Naive thymus-derived CD4-positive, alpha-beta T cell (primary cell): ENCODE measurements around the gene NINJ2. TPM values are rescaled to one million over a fixed set of nuclear protein-coding genes. Genes with fewer than 3 reads are reported as not detected.

Source experiments
- ATAC-seq: fragments of 150-1000 bp; cut with Tn5 transposase; 2 replicates; pipeline ENCODE4 v1.10.0; 2021; ENCODE audit warnings: mild to moderate bottlenecking, moderate library complexity
- CTCF ChIA-PET: fragments of 350-600 bp; sonication (Branson Sonifier 250); formaldehyde crosslinking; loops from one replicate; lab custom pipeline; 2021; ENCODE audit warnings: antibody characterized with exemption; lab: Charles Lee
- POLR2A ChIA-PET: fragments of 350-600 bp; sonication (Branson Sonifier 250); formaldehyde crosslinking; loops from one replicate; lab custom pipeline; 2021; ENCODE audit warnings: antibody characterized with exemption, inconsistent platforms; lab: Charles Lee
- DNase-seq, 9 donors: peaks; one replicate each; pipeline versions ENCODE4 v3.0.0 to v3.0.0-alpha.2; 2020 to 2022; ENCODE audit warnings: mixed read lengths in 1 of 9
- H3K27ac ChIP-seq: one replicate; pipeline ENCODE4 v1.7.0; 2013; ENCODE audit warnings: mild to moderate bottlenecking, low read depth, low read length, moderate library complexity
- H3K27me3 ChIP-seq, 2 donors: one replicate each; pipeline ENCODE4 v1.7.0; 2013; ENCODE audit warnings: low read length in 2 of 2, mild to moderate bottlenecking in 2 of 2, moderate library complexity in 2 of 2; ENCODE audit not compliant: control insufficient read depth in 2 of 2, insufficient read depth in 2 of 2
- H3K36me3 ChIP-seq, 3 experiments: 1 replicate in 2 of 3; 2 replicates in 1 of 3; pipeline ENCODE4 v1.7.0; 2013; ENCODE audit warnings: low read length in 3 of 3, mild to moderate bottlenecking in 3 of 3, moderate library complexity in 1 of 3; ENCODE audit not compliant: insufficient read depth in 3 of 3, control insufficient read depth in 2 of 3
- H3K4me1 ChIP-seq, 2 donors: one replicate each; pipeline ENCODE4 v1.7.0; 2013; ENCODE audit warnings: low read length in 2 of 2, mild to moderate bottlenecking in 2 of 2, moderate library complexity in 1 of 2; ENCODE audit not compliant: control insufficient read depth in 2 of 2, insufficient read depth in 2 of 2
- H3K4me3 ChIP-seq: 2 replicates; pipeline ENCODE4 v1.7.0; 2013; ENCODE audit warnings: mild to moderate bottlenecking, low read length
- H3K9me3 ChIP-seq, 3 experiments: 1 replicate in 2 of 3; 2 replicates in 1 of 3; pipeline ENCODE4 v1.7.0; 2013; ENCODE audit warnings: low read length in 3 of 3; ENCODE audit not compliant: control insufficient read depth in 2 of 3
- H3K27ac Mint-ChIP-seq, 9 donors: one replicate each; pipeline ENCODE4 v1.8.0; 2020 to 2022; ENCODE audit warnings: mixed read lengths in 9 of 9, mild to moderate bottlenecking in 8 of 9, moderate library complexity in 5 of 9, inconsistent platforms in 2 of 9
- H3K27me3 Mint-ChIP-seq, 5 donors: one replicate each; pipeline ENCODE4 v1.8.0; 2021 to 2022; ENCODE audit warnings: mixed read lengths in 5 of 5, mild to moderate bottlenecking in 1 of 5
- H3K36me3 Mint-ChIP-seq, 5 donors: one replicate each; pipeline ENCODE4 v1.8.0; 2020 to 2022; ENCODE audit warnings: mixed read lengths in 5 of 5, mild to moderate bottlenecking in 3 of 5, inconsistent platforms in 1 of 5
- H3K4me1 Mint-ChIP-seq, 7 donors: one replicate each; pipeline ENCODE4 v1.8.0; 2020 to 2022; ENCODE audit warnings: mixed read lengths in 7 of 7, mild to moderate bottlenecking in 3 of 7, inconsistent platforms in 1 of 7
- H3K4me3 Mint-ChIP-seq, 10 donors: one replicate each; pipeline ENCODE4 v1.8.0; 2020 to 2022; ENCODE audit warnings: mild to moderate bottlenecking in 10 of 10, mixed read lengths in 10 of 10, moderate library complexity in 6 of 10, inconsistent platforms in 2 of 10
- H3K9me3 Mint-ChIP-seq, 11 donors: one replicate each; pipeline ENCODE4 v1.8.0; 2020 to 2022; ENCODE audit warnings: mixed read lengths in 11 of 11, mild to moderate bottlenecking in 4 of 11, inconsistent platforms in 1 of 11, moderate library complexity in 1 of 11
- intact Hi-C, 2 donors: fragments of 100-400 bp; cut with micrococcal nuclease; formaldehyde crosslinking; loops; one replicate each; pipeline ENCODE4 v1.15.1; 2023
- polyA plus RNA-seq, 2 donors: library from polyadenylated mRNA; unstranded; fragments of 300-500 nt; fragmentation: Illumina TruSeq; gene quantifications; one replicate each; pipeline ENCODE4 v1.2.3, GENCODE V29; 2021
- total RNA-seq, 6 experiments: library from RNA in 5 of 6; stranded (reverse) in 5 of 6; gene quantifications; 1 replicate in 5 of 6; 2 replicates in 1 of 6; pipeline ENCODE4 v1.2.3 and lab custom pipeline; 2021 to 2026

NINJ2 gene
- total and polyA plus RNA-seq, 7 experiments from 2014 or later: 0.84 to 11.2 (median 5.1) TPM

DNA sequence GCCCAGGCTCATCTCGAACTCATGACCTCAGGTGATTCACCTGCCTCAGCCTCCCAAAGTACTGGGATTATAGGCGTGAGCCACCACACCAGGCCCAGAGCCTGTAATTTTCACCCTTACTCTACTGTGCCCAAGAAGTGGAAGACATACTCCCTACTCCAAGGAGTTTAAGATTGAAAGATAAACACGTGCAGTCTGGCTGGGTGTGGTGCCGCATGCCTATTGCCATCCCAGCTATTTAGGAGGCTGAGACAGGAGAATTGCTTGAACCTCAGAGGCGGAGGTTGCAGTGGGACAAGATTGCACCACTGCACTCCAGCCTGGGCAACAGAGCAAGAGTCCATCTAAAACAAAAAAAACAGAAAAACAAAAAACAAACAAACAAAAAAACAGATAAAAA, 90.0 kb downstream of the NINJ2 start:
- ATAC-seq (no peak), DNase-seq (no peak)
- Mint-ChIP-seq H3K27ac (no peak overlapping the region), H3K9me3 (peaks cover 0 to 7% (median 0%) of the 10 kb centered on the region in 11 donors), H3K27me3 (no peaks in the 10 kb centered on the region), H3K4me1 (peaks cover 15 to 48% (median 36%) of the 10 kb centered on the region in 7 donors), H3K36me3 (peaks cover 0 to 10% (median 0%) of the 10 kb centered on the region in 5 donors), H3K4me3 (peak overlapping the region in 1 of 10 donors; percentile 61)
- intact Hi-C loops: loop anchor here in 1 of 2 donors (10.0 kb wide), 1 partner anchor 522 kb away; no protein-coding TSS in a partner anchor
- POLR2A ChIA-PET: interaction anchor here (0.6 to 1.5 kb wide), 2 partner anchors 224 to 239 kb away, joined by 3 read pairs; no protein-coding TSS in a partner anchor
- Histone ChIP-seq H3K4me1 (peaks cover 19 to 36% of the 10 kb centered on the region in 2 donors), H3K27ac (no peak overlapping the region), H3K4me3 (no peak overlapping the region), H3K36me3 (no peaks in the 10 kb centered on the region), H3K27me3 (no peaks in the 10 kb centered on the region), H3K9me3 (no peaks in the 10 kb centered on the region)
- CTCF ChIA-PET: interaction anchor here (4.5 kb wide), 1 partner anchor 178 kb away, joined by 38 read pairs; the partner anchor contains the start of gene WNK1

DNA sequence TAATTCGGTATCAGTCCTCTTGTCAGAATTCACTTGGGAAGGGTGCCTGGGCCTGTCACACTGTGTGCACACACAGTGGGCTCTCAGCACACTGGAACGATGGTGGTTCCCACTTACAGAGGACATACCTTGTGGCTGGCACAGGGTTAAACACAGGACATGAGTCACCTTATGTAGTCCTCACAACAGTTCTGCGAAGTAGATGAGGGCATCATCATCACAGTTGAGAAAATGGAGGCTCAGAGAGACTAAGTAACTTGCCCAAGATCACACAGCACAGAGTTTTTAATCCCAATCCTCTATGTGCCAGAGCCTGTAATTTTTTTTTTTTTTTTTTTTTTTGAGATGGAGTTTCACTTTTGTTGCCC, 90.7 kb downstream of the NINJ2 start:
- DNase-seq (peak in 1 of 9 donors; percentile 5), ATAC-seq (no peak)
- no peaks in the 10 kb centered on the region for H3K27me3 Mint-ChIP-seq
- peaks cover 0 to 10% (median 0%) of the 10 kb centered on the region in 5 donors for H3K36me3 Mint-ChIP-seq
- no peaks in the 10 kb centered on the region for H3K9me3 ChIP-seq
- ChIA-PET POLR2A (interaction anchor here (0.6 to 1.5 kb wide), 2 partner anchors 225 to 239 kb away, joined by 3 read pairs; no protein-coding TSS in a partner anchor), CTCF (interaction anchor here (0.6 to 1.2 kb wide), 2 partner anchors 113 to 177 kb away, joined by 3 read pairs; no protein-coding TSS in a partner anchor)
- H3K36me3 ChIP-seq: no peaks in the 10 kb centered on the region
- H3K4me3 ChIP-seq: no peak overlapping the region
- H3K27me3 ChIP-seq: no peaks in the 10 kb centered on the region
- peak overlapping the region in 3 of 9 donors; percentile 21 to 49 (median 42) for H3K27ac Mint-ChIP-seq
- peaks cover 0 to 7% (median 0%) of the 10 kb centered on the region in 11 donors for H3K9me3 Mint-ChIP-seq
- H3K4me3 Mint-ChIP-seq: peak overlapping the region in 1 of 10 donors; percentile 33
- intact Hi-C loops: loop anchor here in 1 of 2 donors (10.0 kb wide), 1 partner anchor 522 kb away; no protein-coding TSS in a partner anchor
- peaks cover 19 to 50% (median 43%) of the 10 kb centered on the region in 7 donors for H3K4me1 Mint-ChIP-seq
- no peak overlapping the region for H3K27ac ChIP-seq
- peaks cover 19 to 37% of the 10 kb centered on the region in 2 donors for H3K4me1 ChIP-seq

DNA sequence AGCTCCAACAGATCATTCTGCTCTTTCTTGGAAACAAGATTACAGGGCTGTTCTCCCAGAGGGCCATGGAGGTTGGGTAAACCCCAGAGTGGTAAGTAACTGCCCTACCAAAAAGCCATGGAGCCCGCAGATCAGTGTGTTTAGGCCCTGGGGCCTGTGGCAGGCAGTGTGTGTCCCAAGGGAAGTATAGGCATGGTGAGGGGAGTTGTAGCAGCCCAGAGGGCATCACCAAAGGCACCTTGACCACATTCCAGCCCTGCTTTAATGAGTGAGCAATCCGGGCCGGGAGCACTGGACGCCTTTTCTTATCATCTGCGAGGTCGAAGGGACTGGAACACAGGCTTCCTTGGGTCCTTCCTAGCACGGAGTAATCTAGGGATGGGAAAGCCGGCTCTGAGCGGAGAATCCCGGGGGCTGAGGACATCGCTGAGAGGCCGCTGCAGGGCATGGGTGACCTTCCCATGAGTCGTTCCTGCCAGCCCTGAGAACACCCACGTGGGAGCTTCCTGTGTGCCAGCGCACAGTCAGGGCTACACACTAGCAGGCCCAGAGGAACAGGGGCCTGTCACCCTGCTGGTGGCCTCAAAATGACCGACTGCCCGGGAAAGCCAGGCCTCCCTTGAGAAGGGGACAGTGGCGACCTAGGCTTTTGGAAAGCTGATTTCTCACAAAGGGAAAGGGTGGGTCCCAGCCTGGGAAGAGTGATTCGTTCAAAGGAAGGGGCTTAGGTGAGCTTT, 91.3 kb downstream of the NINJ2 start:
- ChIA-PET POLR2A (interaction anchor here (1.5 kb wide), 1 partner anchor 240 kb away, joined by 3 read pairs; no protein-coding TSS in a partner anchor), CTCF (interaction anchor here (0.6 to 1.2 kb wide), 2 partner anchors 113 to 178 kb away, joined by 3 read pairs; no protein-coding TSS in a partner anchor)

DNA sequence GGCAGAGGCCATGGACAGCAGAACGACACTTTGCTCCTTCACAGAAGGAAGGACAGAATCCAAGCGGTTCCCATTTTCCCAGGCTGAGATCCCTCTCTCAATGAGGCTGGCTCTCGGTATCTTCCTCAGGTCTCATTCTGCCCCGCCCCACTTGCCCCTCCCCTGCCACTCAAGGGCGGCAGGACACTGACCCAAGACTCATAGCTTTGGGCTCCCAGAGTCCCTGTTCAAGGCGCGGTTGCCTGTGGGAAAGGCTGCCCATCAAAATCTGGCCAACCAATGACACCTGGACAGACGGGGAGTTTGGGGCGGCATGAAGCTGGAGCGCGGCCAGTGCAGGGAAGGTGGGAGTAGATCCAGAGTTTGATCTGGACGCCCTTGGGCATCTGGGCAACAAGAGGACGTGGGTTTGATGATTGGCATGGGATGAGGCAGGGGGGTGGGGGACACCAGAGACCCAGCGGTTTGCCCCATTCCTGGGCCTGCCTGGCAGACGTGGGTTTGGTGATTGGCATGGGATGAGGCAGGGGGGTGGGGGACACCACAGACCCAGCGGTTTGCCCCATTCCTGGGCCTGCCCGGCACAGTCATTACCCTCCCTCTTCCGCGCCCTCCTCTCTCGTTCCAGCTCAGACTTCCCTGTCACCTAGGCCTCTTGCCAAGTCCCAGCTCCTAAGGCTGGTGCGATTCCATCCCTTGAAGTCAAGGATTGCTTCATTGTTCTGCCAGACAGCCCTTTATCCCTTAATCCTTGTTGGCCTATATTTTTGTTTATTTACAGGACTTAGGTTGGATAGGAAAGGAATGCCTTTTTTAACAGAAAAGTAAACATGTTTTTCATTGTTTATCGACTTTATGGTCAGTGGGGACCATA, 92.1 kb downstream of the NINJ2 start:
- H3K9me3 ChIP-seq: no peaks in the 10 kb centered on the region
- Mint-ChIP-seq H3K4me3 (peak overlapping the region in 9 of 10 donors; percentile 3 to 66 (median 49)), H3K27ac (peak overlapping the region in 2 of 9 donors; percentile 47 to 62), H3K9me3 (peaks cover 0 to 7% (median 0%) of the 10 kb centered on the region in 11 donors), H3K36me3 (peaks cover 0 to 12% (median 4%) of the 10 kb centered on the region in 5 donors), H3K27me3 (no peaks in the 10 kb centered on the region), H3K4me1 (peaks cover 25 to 57% (median 49%) of the 10 kb centered on the region in 7 donors)
- DNase-seq: peak in 2 of 9 donors; percentile 7 to 16
- ChIA-PET CTCF (interaction anchor here (0.8 to 2.7 kb wide), 4 partner anchors 17 to 284 kb away, joined by 3 to 40 read pairs (median 4); no protein-coding TSS in a partner anchor), POLR2A (interaction anchor here (2.5 kb wide), 1 partner anchor 180 kb away, joined by 14 read pairs; the partner anchor contains the start of gene WNK1)
- intact Hi-C loops: loop anchor here in 1 of 2 donors (10.0 kb wide), 1 partner anchor 524 kb away; no protein-coding TSS in a partner anchor
- ATAC-seq: no peak
- no peaks in the 10 kb centered on the region for H3K36me3 ChIP-seq
- H3K27ac ChIP-seq: no peak overlapping the region
- H3K4me1 ChIP-seq: peaks cover 19 to 43% of the 10 kb centered on the region in 2 donors
- H3K4me3 ChIP-seq: no peak overlapping the region
- H3K27me3 ChIP-seq: no peaks in the 10 kb centered on the region

More for the DNA sequence above, 91.3 kb downstream of the NINJ2 start:
- intact Hi-C loops: loop anchor here in 1 of 2 donors (10.0 kb wide), 1 partner anchor 523 kb away; no protein-coding TSS in a partner anchor
- peaks cover 0 to 10% (median under 1%) of the 10 kb centered on the region in 5 donors for H3K36me3 Mint-ChIP-seq
- H3K27me3 Mint-ChIP-seq: no peaks in the 10 kb centered on the region
- ATAC-seq: no peak
- no peaks in the 10 kb centered on the region for H3K36me3 ChIP-seq
- H3K27me3 ChIP-seq: no peaks in the 10 kb centered on the region
- H3K4me3 ChIP-seq: no peak overlapping the region
- peaks cover 0 to 7% (median 0%) of the 10 kb centered on the region in 11 donors for H3K9me3 Mint-ChIP-seq
- H3K27ac Mint-ChIP-seq: peak overlapping the region in 3 of 9 donors; percentile 21 to 42 (median 30)
- H3K4me3 Mint-ChIP-seq: peak overlapping the region in 3 of 10 donors; percentile 32 to 66 (median 61)
- H3K4me1 Mint-ChIP-seq: peaks cover 25 to 55% (median 49%) of the 10 kb centered on the region in 7 donors
- DNase-seq: peak in 1 of 9 donors; percentile 19
- H3K27ac ChIP-seq: no peak overlapping the region
- peaks cover 19 to 42% of the 10 kb centered on the region in 2 donors for H3K4me1 ChIP-seq
- no peaks in the 10 kb centered on the region for H3K9me3 ChIP-seq

DNA sequence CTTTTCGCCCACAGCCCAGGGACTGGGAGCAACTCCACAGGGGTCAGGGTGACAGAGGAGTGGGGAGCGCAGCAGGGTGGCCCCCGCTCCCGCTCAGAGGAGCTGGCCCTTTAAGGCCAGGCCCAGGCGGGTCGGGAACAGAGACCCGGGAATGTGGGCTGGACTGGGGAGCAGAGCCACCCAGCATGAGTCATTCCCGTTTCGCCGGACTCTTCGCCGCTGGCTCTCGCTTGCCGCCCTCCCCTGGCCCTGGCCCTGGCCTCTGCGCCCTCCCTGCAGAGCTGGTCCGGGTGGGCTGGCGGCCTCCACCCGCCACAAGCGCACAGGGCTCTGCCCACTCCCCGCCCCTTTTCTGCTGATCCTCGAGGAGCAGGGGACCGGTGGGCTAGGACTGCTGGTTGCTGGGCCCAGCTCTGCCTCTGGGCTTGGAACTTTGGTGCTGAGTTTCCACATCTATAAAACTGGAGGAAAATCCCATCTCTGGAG, 92.8 kb downstream of the NINJ2 start:
- Histone ChIP-seq H3K4me1 (peaks cover 20 to 43% of the 10 kb centered on the region in 2 donors), H3K9me3 (no peaks in the 10 kb centered on the region), H3K27me3 (no peaks in the 10 kb centered on the region), H3K4me3 (peak overlapping the region; percentile 78), H3K36me3 (no peaks in the 10 kb centered on the region), H3K27ac (peak overlapping the region; percentile 69)
- DNase-seq: no peak
- POLR2A ChIA-PET: interaction anchor here (1.6 to 2.5 kb wide), 2 partner anchors 181 to 379 kb away, joined by 3 to 14 read pairs; partner anchors contain the start of genes RAD52 and WNK1
- intact Hi-C loops: loop anchor here in 1 of 2 donors (10.0 kb wide), 1 partner anchor 524 kb away; no protein-coding TSS in a partner anchor
- Mint-ChIP-seq H3K4me3 (peak overlapping the region in 5 of 10 donors; percentile 3 to 91 (median 85)), H3K27ac (no peak overlapping the region), H3K36me3 (peaks cover 0 to 16% (median 4%) of the 10 kb centered on the region in 5 donors), H3K27me3 (no peaks in the 10 kb centered on the region), H3K9me3 (peaks cover 0 to 7% (median 0%) of the 10 kb centered on the region in 11 donors), H3K4me1 (peaks cover 28 to 56% (median 49%) of the 10 kb centered on the region in 7 donors)
- ATAC-seq: no peak
- CTCF ChIA-PET: interaction anchor here (0.6 to 2.7 kb wide), 8 partner anchors 12 to 512 kb away, joined by 3 to 40 read pairs (median 6); partner anchors contain the start of genes RAD52 and WNK1
